GM18502 (cell line): Measurements from ENCODE around the gene CHSY3.

ENCODE experiments used
- ATAC-seq: cut with Tn5 transposase; IDR thresholded peaks from one replicate; pipeline ENCODE4 v1.9.1; 2021; ENCODE audit warnings: mild to moderate bottlenecking; ENCODE audit not compliant: unreplicated experiment, poor library complexity

Gene CHSY3

DNA sequence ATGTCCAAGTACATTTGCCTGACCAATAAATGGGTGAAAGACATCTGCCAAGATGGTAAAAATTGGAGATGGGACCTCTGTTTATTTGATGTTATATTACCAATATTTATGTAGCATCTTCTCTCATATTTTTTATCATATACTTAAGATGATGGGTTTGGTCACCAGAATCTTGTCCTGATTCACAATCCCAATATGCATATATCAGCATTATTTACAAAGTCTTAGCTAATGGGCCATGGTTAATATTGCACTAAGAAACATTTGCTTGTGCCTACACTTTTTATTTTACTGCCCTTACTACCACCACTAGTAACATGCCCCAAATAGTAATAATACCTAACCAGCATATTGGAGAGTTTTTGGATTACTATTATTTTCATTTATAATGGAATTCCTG lies 116.7 kb downstream of the CHSY3 start:
- no peak for ATAC-seq

- ATAC-seq: no peak
Measured at GRCh38 chr5:130021876-130022275, 117.6 kb downstream of the CHSY3 start.

GRCh38 chr5:130023604-130024003 lies 119.3 kb downstream of the CHSY3 start:
- no peak for ATAC-seq

- ATAC-seq: no peak
Measured at GRCh38 chr5:130024006-130024405, 119.7 kb downstream of the CHSY3 start.

GRCh38 chr5:130025511-130025910 lies 121.2 kb downstream of the CHSY3 start:
- ATAC-seq: no peak

- ATAC-seq: no peak
Measured at GRCh38 chr5:130032807-130033206, 128.5 kb downstream of the CHSY3 start.

- no peak for ATAC-seq
Measured at GRCh38 chr5:130034566-130035210, 130.4 kb downstream of the CHSY3 start.

DNA sequence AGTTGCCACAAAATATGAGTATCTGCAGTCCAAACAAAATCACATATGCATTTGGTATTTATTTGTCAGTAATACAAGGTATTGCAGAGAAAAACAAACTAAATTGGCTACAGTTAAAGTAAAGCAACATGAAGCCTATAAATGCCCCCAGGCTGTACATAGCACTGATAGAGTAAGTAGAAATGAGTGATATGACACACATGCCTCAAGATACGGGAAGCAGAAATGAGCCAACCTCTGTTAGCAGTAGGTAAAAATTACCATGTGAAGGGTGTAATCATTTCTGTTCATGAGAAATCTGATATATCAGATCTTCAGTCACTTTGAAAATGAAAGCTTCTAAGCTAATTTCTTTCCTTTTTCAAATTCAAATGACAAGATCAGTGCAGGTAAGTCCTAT lies 131.1 kb downstream of the CHSY3 start:
- ATAC-seq: no peak

DNA sequence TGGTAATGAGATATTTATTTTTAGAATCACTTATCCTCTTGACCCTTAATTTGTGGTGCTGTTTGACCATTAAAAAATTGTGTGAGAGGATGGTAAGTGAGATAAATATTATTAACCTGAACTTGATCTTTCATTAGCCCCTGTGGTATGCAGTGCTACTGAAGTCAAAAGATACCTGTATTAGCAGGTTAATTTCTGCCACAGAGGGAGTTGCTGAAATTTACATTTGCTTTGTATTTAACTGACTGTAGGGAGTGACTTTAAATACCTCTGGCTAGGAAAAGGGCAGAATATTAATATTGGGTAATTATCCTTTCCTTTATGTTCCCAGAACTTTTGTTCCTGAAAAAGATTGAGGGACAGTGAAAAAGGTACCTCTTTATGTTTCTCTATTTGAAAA lies 133.6 kb downstream of the CHSY3 start:
- ATAC-seq: no peak

GRCh38 chr5:130043834-130044233 lies 139.6 kb downstream of the CHSY3 start:
- no peak for ATAC-seq

- peak; percentile 52 for ATAC-seq
Measured at GRCh38 chr5:130045334-130045733, 141.1 kb downstream of the CHSY3 start.

GRCh38 chr5:130050585-130050984 lies 146.3 kb downstream of the CHSY3 start:
- ATAC-seq: no peak

DNA sequence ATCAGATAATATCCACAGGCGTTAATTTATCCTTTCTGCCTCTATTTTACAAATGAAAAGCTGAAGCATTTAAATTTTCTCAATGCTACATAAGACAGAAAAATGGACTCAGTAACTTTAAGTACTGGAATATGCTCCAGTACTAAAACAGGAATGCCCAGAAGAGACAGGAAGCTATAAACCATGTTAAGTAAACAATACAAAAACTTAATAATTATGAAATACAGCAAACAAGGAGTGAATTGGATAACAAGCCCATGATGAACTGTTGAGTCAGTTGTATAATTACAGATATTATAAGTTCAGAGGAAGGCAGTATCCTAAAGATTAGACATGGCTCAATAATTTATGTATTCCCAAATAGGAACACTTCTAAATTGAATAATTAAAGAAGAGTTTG lies 148.5 kb downstream of the CHSY3 start:
- ATAC-seq: no peak

GRCh38 chr5:130055572-130055971 lies 151.3 kb downstream of the CHSY3 start:
- no peak for ATAC-seq

- no peak for ATAC-seq
Measured at GRCh38 chr5:130061746-130062145, 157.5 kb downstream of the CHSY3 start.

- no peak for ATAC-seq
Measured at GRCh38 chr5:130063603-130064002, 159.3 kb downstream of the CHSY3 start.

- no peak for ATAC-seq
Measured at GRCh38 chr5:130064484-130064883, 160.2 kb downstream of the CHSY3 start.

DNA sequence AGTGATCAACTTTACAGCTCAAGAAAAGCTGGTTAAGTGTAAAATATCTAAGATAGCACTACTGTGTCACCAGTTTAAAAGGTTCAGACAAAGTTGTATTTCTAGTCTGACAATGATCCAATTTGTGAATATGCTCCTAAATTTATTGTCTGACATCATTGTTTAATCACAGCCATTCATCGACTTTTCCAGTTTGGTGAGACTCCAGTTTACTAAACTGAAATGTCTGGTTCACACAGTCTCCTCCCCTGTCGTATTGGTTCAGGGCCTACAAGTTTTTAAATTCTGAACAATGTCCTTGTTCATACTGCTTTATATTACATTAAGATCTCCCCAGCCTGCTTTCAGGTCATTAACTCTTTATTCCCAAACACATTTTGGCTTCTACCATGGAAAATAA lies 161.4 kb downstream of the CHSY3 start:
- ATAC-seq: no peak

DNA sequence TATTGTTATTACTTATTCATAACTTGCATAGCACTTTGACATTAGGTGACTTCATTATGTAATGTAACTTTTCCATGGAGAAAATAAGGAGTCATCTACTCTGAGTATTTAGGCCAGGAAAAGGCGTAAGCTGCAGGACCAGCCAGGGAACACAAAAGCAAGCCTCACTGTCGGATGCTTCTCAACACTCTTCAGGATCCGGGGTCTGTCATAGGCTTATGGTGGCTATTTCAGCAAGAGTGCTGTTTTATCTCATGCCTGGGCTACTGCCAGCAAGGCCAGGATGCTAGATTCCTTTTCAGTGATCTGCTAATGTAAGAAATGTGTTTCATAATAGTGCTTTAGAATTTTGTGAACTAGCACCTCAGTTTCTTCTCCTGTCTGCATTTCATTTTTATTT lies 162.4 kb downstream of the CHSY3 start:
- ATAC-seq: no peak

GRCh38 chr5:130067364-130067763 lies 163.1 kb downstream of the CHSY3 start:
- ATAC-seq: no peak

GRCh38 chr5:130068101-130068500 lies 163.8 kb downstream of the CHSY3 start:
- ATAC-seq: no peak

DNA sequence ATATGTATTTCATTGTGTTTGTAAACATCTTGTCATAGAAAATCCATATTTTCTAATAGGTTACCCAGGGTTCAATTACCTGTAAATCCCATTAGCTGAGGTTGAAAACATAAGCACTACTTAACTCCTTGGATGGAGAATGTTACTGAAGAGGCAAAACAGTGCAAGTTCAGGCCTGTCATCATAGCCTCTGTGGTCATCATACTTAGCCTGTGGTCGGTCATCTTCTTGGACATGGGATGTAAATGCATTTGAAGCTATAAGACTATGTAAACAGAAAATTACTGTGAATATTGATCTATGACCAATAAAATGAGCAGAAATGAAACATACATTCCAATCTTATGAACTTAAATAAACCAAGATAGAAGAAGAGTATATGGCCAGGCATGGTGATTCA lies 164.7 kb downstream of the CHSY3 start:
- no peak for ATAC-seq

- ATAC-seq: no peak
Measured at GRCh38 chr5:130074820-130075219, 170.6 kb downstream of the CHSY3 start.
